NCI-H1092 treated with DMSO at 0.1 percent for 48 hours (cell line): ENCODE measurements around the gene GABRP.
A peak's percentile ranks its signal among the peaks of the same experiment; 100 is the strongest.
"Not testable (repeated sequence)": the region's sequence is repeated elsewhere in the genome, so short reads cannot be mapped to it uniquely, and the experiment has no call there.

Experiments used
- DNase-seq: peaks from one replicate; lab custom pipeline; 2025; lab: John Stamatoyannopoulos, UW

Gene GABRP, protein sequence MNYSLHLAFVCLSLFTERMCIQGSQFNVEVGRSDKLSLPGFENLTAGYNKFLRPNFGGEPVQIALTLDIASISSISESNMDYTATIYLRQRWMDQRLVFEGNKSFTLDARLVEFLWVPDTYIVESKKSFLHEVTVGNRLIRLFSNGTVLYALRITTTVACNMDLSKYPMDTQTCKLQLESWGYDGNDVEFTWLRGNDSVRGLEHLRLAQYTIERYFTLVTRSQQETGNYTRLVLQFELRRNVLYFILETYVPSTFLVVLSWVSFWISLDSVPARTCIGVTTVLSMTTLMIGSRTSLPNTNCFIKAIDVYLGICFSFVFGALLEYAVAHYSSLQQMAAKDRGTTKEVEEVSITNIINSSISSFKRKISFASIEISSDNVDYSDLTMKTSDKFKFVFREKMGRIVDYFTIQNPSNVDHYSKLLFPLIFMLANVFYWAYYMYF

DNA sequence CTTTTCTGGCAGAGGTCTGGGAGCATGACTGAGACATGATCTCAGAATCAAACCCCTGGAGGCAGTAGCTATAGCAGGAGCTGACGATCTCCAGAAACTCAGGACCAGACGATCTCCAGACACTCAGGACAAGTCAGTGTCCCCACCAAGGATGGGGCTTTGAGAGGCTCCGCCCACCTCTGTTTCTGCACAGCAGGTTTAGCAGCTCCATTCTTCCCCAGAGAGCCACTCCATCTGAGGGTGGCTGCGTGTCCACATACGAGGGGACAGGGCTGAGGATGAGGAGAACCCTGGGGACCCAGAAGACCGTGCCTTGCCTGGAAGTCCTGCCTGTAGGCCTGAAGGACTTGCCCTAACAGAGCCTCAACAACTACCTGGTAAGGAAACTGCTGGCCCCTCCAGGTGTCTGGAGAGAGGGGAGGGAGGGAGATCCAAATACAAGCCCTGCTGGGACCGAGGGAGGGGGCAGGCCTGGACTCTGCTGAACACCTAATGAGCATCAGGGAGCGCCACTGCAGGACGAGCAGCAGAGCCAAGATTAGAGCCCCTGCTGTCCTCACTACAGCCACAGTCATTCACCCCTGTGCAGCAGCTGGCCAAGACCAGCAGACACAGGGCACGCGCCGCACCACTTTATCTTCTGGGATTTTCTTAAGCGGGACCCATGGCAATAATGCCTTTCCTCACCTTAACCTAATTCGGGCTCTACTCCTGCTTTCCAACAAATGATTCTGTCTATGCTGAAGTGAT, at the start of gene GABRP:
Gene GABRP, plus strand, starts transcription at position 228 of the 750 bp plus-strand sequence. CDS start 4,891 bp downstream, outside the sequence.
- DNase-seq, result no peak

DNA sequence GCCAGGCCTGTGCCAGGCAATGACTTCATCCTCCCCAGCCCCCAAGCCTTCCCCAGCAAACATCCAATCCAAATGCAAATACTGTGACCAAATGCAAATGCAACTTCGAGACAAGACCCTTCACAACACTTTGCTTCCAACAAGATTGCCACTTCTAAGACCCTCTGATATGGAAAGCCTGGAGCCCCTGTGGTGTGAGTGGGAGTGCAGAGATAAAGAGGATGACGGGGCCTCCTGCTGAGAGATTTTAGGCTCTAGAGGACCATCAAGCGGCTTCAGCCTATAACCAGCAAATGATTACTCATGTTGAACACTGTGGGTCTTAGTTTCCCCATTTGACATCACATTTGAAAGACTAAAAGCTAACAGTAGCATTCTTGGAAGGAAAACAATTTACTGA, 46.6 kb upstream of the GABRP start:
- no peak for DNase-seq

DNA sequence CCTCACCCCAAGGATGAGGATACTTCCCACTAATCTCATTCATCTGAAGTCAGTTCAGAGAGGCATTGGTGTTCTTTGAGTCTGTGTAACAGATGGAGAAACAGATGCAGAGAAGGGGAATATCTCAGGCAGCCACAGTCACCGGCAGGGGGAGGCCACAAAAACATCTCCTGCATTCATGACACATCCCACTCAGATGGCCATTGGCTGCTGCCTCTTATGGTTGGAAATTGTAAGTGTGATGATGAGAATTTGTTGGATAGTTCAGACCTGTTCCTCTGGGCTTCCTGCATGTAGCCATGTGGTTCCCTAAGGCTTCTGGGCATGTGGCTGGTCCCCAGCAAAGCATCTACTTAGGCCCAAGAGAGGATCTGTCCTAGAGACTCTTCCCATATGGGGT, 45.9 kb upstream of the GABRP start:
- DNase-seq, result no peak

DNA sequence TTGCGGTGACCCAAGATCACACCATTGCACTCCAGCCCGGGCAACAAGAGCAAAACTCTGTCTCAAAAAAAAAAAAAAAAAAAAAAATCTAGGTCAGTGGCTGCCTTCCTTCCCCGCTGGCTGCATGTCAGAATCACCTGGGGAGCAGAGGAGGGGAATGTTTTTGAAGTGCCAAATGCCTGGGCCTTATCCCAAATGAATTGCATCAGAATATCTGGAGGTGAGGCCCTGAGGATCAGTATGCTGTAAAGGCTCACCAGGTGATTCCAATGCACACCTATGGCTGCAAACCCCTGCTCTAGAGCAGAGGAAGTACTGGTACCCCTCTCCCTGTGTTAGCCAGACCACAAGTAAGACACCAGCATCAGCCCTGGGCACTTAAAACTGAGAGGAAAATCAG, 44.7 kb upstream of the GABRP start:
- no peak for DNase-seq

DNA sequence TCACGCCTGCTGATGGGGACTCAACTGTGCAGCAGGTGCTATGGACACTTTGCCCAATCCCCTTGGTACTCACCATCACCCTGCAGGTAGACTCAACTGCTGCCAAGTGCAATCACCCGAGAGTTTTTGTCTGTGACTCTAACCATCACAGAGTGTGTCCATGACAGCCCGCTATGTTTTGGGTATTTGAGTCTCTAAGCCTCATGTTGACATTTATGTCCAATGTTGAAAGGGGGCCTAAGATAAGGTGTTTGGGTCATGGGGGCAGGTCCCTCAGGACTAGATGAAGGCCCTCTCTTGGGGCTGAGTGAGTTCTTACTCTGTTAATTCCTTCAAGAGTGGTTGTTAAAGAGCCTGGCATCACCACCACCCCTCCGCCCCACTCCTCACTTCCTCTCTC, 44.1 kb upstream of the GABRP start:
- no peak for DNase-seq

DNA sequence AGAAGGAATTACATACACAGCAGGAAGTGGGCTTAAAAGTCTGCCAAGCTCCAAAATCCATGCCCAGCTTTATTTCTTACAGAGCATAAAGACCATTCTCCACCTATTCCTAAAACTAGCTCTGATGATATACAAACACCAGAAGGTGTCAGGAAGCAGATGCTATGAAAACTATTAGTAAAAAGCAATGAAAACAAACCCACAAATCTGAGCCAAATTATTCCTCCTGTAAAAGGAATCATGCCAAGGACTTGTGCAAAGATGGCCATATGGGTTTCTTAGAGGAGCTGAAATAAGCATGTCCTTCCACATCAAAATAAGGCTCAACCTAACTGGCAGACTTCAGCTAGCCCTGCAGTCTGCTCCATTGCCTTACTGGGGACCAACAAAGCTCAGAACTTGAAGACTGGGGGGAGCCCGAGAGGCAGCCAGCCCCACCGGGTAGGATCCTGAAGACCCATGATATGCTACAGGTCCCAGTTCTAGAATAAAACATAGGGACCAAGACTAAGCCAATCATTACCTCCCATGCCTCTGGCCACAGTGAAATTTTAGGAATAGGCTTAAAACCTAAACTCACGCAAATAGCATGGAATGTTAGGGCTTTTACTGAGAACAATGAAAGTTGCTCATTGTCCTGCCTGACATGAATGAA, 42.8 kb upstream of the GABRP start:
- DNase-seq, result no peak

DNA sequence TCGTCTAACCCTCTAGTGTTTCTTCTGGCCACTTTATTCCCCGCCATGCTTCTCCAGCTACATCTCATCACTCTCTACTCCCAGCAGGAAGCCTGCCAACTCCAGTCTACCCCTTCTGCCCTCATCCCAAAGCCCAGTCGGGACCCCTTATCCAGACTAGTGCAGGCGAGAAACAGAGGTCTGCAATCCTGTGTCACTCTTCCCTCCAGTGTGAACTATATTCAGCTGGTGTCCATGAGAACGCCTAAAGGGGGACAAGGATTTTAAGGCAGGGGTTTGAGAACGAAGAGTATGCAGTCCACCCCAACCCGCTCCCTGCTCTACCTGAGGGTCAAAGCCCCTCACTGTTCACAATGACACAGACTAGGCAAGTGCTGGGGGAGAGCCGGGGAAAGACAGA, 41.7 kb upstream of the GABRP start:
- DNase-seq, result no peak

DNA sequence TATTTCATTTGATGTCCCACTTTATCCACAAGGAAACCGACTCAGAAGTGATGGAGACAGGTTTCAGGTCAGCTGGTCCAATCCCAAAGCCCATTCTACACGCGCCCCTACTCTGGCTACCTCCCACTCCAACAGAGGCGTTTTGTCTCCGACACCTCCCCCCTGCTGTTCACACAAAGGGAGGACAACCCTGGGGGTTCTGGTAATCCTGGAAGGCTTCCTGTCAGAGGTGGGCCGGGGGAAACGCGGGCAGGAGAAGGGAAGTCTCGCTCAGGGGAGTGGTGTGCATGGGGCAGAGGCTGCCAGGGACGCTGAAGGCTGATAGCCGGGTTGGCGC, 39.7 kb upstream of the GABRP start:
- DNase-seq, result no peak

DNA sequence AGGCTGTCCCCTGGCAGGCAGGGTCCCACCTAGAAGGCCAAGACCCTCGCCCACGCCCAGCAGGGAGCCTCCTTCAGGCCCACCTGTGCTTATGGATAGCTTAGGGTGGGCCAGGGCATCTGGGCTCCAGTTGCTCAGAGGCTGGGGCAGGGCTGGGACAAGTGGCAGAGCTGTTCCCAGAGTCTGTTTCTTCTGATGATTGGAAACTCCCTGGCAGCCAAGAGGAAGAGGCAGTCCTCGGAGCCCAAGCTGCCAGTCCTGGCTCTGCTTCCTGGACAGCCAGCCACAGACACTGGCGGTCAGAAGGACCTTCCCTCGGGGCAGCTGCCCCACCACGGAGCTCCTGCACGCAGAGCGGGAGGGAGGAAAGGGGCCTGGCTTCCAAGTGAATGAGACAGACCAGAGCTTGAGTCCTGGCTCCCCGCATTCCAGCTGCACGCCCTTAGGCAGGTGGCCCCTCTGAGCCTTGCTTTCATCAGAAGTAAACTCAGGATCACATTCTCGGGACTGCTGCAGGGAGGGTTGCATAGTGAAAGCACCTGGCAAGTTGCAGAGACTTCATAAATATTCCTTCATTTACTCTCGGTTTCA, 37.9 kb upstream of the GABRP start:
- no peak for DNase-seq

DNA sequence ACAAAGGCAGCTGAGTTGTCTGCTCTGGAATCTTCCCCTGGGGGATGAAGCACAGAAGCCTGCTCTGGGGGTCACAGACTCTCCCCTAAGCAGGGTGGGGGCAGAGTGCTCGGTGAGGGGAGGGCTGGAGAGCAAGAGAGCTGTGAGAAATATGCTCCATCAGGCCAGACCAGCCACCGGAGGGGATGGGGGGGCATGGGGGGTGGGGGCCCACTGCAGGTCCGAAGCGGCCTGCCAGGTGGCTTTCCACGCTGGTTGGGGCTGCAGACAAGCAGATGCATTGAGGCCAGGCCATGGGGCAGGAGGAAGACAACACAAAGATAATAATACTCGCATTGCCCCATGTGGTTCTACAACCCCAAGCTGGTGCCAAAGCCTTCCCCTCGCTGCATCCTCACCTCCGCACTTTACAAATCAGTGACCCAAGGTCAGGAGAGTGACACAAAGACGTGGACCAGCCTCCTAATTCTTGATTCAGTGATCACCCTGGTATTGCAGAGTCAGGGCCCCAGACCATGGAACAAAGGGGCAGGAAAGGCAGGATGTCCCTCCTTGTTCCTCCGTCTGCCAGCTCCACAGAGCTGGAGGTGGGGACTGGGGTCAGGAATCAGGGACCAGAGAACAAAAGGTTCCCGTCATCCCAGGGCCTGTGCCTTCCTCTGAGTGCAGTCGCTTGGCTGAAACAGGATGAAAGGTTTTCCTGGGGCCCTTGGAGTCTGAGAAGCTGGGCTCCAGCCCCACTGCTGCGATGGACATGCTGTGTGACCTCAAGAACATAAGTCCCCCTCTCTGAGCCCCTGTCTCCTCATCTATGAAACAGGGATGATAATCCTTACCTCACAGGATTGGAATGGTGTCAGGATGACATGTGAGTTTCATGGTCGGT, 37.2 kb upstream of the GABRP start:
- no peak for DNase-seq

DNA sequence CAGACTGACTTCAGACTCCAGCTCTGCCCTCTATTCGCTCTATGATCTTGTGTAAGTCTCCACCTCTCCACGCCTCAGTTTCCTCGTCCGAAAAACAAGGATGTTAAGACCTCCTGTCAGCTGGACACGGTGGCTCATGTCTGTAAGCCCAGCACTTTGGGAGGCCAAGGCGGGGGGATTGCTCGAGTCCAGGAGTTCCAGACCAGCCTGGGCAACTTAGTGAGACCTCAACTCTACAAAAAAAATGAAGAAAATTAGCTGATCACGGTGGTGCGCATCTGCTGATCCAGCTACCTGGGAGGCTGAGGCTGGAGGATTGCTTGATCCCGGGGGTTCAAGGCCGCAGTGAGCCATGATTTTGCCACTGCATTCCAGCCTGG, 36.6 kb upstream of the GABRP start:
- DNase-seq, result no peak

DNA sequence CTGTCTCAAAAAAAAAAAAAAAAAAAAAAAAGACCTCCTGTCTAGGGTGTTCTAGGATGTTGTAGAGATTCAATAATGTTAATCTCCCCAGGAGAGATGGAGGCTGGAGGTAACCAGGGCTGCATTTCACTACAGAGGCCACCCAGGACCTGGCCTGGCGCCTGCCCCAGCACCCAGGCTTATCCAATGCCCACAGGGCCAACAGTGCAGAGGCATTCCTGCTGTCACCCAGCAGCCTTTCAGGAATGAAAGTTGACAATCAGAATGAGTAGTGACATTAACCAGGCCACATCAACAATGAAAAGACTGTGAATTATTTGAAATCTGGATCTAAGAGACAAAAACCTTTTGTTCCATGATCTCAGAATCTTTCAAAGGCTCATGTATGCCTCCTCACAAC, 36.2 kb upstream of the GABRP start:
- DNase-seq, result no peak

DNA sequence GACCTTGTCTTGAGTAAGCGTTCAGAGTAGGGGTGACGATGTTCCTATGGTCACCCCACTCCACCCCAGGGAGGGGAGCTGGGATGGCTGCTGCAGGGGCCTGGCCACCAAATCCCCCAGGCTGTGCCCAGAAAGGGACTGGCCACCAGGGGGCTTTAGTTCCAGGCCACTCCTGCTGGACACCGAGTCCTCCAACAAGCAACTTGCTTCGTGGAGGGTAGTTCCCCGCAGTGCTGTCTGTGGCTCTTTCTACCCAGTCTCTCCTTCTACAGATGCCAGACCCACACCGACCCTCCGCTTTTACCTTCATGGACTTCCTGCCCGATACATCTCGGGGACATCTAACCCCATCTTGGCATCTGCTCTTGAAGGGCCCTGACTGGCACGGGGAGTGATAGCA, 35.7 kb upstream of the GABRP start:
- no peak for DNase-seq

DNA sequence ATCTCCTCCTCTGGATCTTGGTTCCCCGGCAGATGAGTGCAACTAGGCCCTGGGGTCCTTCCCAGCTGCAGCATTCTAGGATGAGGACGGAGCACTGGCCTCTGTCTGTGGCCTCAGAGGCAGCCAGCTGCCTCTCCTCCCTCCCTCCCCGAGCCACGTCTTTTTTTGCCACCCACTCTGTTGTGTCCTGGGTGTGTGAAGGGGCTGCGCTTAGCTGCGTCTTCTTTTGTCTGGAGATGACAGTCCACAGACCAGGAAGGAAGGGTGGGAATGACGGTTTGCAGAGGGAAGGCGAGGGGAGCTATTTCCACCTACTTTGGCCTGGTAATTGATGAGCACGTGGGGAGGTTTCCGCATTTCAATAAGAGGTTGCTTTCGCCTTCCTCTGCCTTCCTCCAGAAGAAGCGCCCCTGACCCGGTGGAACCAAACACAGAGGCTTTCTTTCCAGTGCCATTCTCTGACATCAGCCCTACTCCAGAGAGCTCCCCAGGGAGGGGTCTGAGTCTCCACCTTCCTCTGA, 34.5 kb upstream of the GABRP start:
- DNase-seq, result no peak

DNA sequence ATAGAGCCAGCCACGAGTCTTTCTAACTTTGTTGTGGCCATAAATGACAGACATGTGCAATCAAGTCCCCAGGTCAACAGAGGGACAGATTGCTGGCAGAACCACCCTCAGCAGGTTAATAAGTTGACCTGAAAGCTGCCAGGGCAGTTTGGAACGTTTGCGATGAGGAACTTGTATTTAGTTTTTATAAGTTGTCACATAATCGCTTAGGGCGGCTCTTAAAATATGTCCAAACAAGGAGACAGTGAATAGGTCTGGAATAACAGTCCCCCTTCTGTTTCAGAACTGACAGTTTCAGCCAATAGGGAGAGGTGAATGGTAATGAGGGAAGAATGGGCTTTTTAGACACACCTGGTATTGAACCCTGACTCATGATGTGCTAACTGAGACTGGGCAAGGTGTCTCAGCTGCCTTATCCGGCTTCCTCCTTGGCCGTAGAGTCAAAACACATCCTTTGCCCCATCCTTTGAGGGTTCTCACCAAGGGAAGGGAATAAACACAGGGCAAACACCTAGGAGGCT, 33.6 kb upstream of the GABRP start:
- no peak for DNase-seq

DNA sequence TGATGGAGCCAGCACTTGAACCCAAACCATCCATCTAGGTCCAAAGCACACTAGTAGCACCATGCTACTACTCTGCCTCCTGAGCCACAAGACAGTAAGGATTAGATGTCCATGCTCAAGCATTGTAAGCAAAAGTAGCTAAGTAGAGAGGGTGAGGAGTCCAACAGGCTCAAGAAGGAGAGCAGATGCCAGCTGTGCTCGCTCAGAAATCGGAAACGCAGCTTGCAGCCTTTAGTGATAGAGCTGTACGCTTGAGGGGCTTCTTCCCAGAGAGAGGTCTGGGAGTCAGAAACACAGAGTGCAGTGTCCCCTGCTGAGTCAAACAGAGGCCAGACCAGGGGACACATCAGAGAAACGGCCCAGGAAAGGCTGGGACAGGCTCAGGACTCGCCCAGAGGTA, 32.7 kb upstream of the GABRP start:
- DNase-seq, result no peak

DNA sequence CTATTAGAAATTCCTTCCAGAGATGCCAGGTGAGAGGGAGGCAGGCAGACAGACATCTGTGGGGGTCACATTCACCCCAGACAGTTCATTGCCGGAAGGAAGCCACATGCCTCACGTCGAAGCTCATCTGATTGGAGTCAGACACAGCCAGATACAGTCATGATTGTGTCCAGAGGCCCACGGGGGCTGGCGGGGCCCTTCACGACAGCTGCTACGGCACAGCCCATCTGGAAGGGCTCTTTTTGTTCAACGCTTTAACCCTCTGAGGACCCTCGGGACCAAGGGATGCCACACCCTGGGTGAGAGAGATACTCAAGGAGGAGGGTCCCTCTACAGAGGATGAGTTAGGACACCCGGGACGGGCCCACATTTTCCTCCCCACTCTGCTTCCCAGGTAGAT, 31.9 kb upstream of the GABRP start:
- DNase-seq, result peak; percentile 14

DNA sequence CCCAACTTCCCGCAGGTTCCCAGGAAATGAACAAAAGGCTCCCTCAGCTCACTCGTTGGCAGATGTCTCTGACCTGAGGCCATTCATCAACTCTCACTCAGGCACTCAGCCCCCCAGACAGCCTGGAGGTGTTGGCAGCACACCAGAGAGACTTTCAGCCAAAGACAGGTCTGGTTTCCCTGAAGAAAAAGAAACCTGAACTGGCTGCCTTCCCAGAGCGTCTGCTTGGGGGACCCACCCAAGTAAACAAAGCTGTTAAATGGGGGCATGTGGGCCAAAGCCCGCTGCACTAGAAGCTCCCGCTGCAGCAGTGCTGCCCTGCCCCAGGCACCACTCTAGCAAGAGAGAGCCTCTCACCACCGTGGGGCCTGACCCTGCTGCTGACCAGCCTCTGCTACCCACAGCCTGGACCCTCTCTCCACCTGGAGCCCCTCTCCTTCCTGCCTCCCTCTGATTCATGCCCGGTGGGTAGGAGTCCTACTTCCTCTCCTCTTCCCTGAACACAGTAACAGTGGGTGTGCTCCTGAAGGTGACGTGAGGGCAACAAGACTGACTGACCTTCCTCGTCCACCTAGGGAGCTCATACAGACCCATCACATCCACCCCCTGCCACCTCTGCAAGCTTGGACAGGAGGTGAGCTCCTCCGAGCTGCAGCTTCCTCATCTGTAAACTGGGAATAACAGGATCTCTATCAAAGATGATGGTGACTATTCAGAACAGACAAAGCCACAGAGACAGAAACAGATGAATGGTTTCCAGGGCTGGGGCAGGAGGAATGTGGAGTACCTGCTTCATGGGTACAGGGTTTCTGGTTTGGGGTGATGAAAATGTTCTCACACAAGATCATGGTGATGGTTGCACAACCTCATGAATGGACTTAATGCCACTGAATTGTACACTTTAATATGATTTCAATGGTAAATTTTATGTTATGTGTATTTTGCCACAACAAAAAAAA, 31.0 kb upstream of the GABRP start:
- DNase-seq, result peak; percentile 84

DNA sequence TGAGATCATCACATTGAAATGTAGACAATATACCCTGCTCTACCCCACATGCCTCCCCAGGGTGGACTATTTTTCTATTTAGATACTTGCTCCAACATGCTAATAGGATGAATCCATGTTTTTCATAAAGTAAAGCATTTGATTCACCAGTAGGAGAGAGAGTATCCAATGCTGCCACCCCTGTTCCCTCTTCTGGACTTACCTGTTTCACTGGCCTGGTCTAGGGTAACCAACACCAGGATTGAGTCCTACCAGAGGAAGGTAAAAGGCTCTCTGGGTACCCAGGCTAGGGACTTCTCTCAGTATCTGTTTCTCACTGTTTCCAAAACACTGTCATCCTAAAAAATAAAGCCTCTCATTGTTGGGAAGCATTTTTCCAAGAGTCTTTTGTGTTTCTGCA, 30.2 kb upstream of the GABRP start:
- DNase-seq, result no peak

DNA sequence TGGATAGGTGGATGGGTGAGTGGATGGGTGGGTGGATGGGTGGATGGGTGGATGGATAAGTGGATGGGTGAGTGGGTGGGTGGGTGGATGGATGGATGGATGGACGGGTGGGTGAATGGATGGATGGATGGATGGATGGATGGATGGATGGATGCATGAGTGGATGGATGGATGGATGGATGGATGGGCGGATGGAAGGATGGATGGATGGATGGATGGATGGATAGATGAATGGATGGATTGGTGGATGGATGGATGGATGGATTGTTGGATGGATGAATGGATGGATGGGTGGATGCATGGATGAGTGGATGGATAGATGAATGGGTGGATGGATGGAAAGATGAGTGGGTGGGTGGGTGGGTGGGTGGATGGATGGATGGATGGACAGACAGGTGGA, 29.0 kb upstream of the GABRP start:
- DNase-seq, result not testable (repeated sequence)
